ENCODE data around the gene MCM10. TPM values are rescaled to one million over a fixed set of nuclear protein-coding genes. Genes with fewer than 3 reads are reported as not detected.

Gene MCM10
- total and polyA plus RNA-seq, 2 of the 4 experiments (the other 2 are of a cell fraction), result 5.4 to 11.8 TPM

DNA sequence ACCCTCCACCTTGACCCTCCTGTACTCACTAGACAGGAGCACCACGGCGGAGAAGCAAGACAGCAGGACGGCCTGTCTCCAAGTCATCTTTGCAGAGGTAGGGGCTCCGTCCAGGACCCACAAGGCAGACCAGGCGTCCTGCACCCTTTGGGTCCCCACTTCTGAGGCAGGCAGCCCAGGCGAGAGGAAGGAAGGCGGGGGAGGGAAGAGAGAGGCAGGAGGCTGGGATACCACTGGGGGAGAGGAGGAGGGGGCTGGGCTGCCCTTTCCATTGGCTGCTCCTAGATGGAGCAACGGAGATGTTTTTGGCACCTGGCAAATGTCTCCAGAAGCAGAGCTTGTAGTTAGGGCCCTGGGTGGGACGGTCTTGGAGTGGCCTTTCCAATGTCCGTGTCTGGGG, 72.8 kb downstream of the MCM10 start, which contains the start of gene UCMA:
Gene UCMA, minus strand, starts transcription at position 203 of the 400 bp plus-strand sequence. Its CDS starts 116 bp downstream, at position 87.
- dilution Hi-C loops (cut with HindIII; ENCODE audit: low sequenced_read_pairs, unreplicated experiment), result no loop called here

More for the DNA sequence above, 72.8 kb downstream of the MCM10 start, which contains the start of gene UCMA:
- WGBS, 2 experiments (ENCODE audit: extremely low coverage in 2 of 2, insufficient read length in 1 of 2), result no CpG with 5 or more reads among the region's 10 CpGs
- TF ChIP-seq FOS (IDR thresholded peaks at IDR 0.05; ENCODE audit: low read depth, low read length), result no peak
- no peak for TF ChIP-seq BHLHE40 (IDR thresholded peaks at IDR 0.05; ENCODE audit: low read depth, low read length)
- TF ChIP-seq CTCF (conservative IDR thresholded peaks at IDR 0.05; ENCODE audit: low read depth, low read length), result no peak
- no peak for TF ChIP-seq CEBPB (IDR thresholded peaks at IDR 0.05; ENCODE audit: low read depth, low read length)
- no peak for TF ChIP-seq RFX5 (IDR thresholded peaks at IDR 0.05; ENCODE audit: low read depth, low read length)
- no peak for TF ChIP-seq MXI1 (IDR thresholded peaks at IDR 0.05; ENCODE audit: borderline replicate concordance, low read depth, low read length)
- TF ChIP-seq CHD1 (IDR thresholded peaks at IDR 0.05; ENCODE audit: low read depth, low read length), result no peak
- no peak for TF ChIP-seq SMC3 (IDR thresholded peaks at IDR 0.05; ENCODE audit: low read depth, low read length)
- no peak for TF ChIP-seq MAZ (IDR thresholded peaks at IDR 0.05; ENCODE audit: borderline replicate concordance, low read depth, low read length)
- no peak for TF ChIP-seq RAD21 (IDR thresholded peaks at IDR 0.05; ENCODE audit: low read length)
- no peak for TF ChIP-seq USF2 (IDR thresholded peaks at IDR 0.05; ENCODE audit: low read depth, low read length)
- TF ChIP-seq NFE2L2 (IDR thresholded peaks at IDR 0.05; ENCODE audit: low read depth, low read length), result no peak
- CTCF ChIA-PET, result no interaction called here
- H3K9ac ChIP-seq (ENCODE audit: low read depth, low read length), result no peak within 1 kb of the TSS
- H3K14ac ChIP-seq (replicated peaks; ENCODE audit: low read depth, low read length), result no peak within 1 kb of the TSS
- no peaks in the 10 kb centered on the region for H3K9me3 ChIP-seq (ENCODE audit: control insufficient read depth, insufficient read depth, low read length)
- no peak within 1 kb of the TSS for H4K91ac ChIP-seq (ENCODE audit: insufficient read depth, low read depth, low read length)
- no peaks in the 10 kb centered on the region for H3K79me1 ChIP-seq (ENCODE audit: low read depth in 1 of 2, low read length in 2 of 2)
- H3K9me1 ChIP-seq (ENCODE audit: insufficient read depth, low read length), result no peaks in the 10 kb centered on the region
- intact Hi-C loops (cut with micrococcal nuclease) (no loop called here), in situ Hi-C loops (cut with MboI; ENCODE audit: low sequenced_read_pairs) (no loop called here)
- no peak within 1 kb of the TSS for H2BK15ac ChIP-seq (ENCODE audit: low read depth, low read length)
- H3K4me2 ChIP-seq (ENCODE audit: low read depth, low read length), result no peak within 1 kb of the TSS
- peaks cover 31% of the 10 kb centered on the region; the same call in 1 of the 2 replicates for H3K27me3 ChIP-seq (ENCODE audit: control insufficient read depth, insufficient read depth, low read length)
- no peak within 1 kb of the TSS for H2AFZ ChIP-seq (replicated peaks; ENCODE audit: low read length, poor library complexity)
- H3K27ac ChIP-seq (ENCODE audit: insufficient read depth, low read length), result no peak within 1 kb of the TSS
- DNase-seq, result no peak
- H3K56ac ChIP-seq (ENCODE audit: extremely low read depth, insufficient read depth, low read length), result no peak within 1 kb of the TSS
- no peak within 1 kb of the TSS for H3K4me3 ChIP-seq (ENCODE audit: insufficient read depth, low read depth, low read length)
- H4K8ac ChIP-seq (ENCODE audit: low read depth in 2 of 2, low read length in 2 of 2), result no peak within 1 kb of the TSS
- POLR2A ChIA-PET (ENCODE audit: unreplicated experiment), result no interaction called here
- ATAC-seq (ENCODE audit: low read depth), result no peak
- no peaks in the 10 kb centered on the region for H3K36me3 ChIP-seq (ENCODE audit: control insufficient read depth, insufficient read depth, low read length)
- H2AK9ac ChIP-seq (replicated peaks; ENCODE audit: low read depth, low read length, poor library complexity), result no peak within 1 kb of the TSS
- no peak within 1 kb of the TSS for H3K23ac ChIP-seq (ENCODE audit: low read depth, low read length)
- no peak within 1 kb of the TSS for H2BK120ac ChIP-seq (ENCODE audit: low read depth, low read length)
- H3K4me1 ChIP-seq (ENCODE audit: control insufficient read depth, insufficient read depth, low read length), result no peaks in the 10 kb centered on the region
- H2BK5ac ChIP-seq (ENCODE audit: low read depth, low read length, poor library complexity, severe bottlenecking), result no peak within 1 kb of the TSS
- BruUV-seq (replicated peaks), result no TSS peak
- no peak within 1 kb of the TSS for H4K5ac ChIP-seq (ENCODE audit: low read depth, low read length)
- H2BK20ac ChIP-seq (ENCODE audit: low read depth, low read length), result no peak within 1 kb of the TSS
- no peaks in the 10 kb centered on the region for H4K20me1 ChIP-seq (ENCODE audit: insufficient read depth, low read length)
- no peak within 1 kb of the TSS for H2AK5ac ChIP-seq (ENCODE audit: low read depth, low read length)
- no peak within 1 kb of the TSS for H3K18ac ChIP-seq (ENCODE audit: low read depth, low read length)
- no peak within 1 kb of the TSS for H3K4ac ChIP-seq (ENCODE audit: low read depth, low read length)

Data from IMR-90 (cell line).